GM12878 (cell line): Measurements from ENCODE around the gene MEOX1. TPM values are rescaled to one million over a fixed set of nuclear protein-coding genes. Genes with fewer than 3 reads are reported as not detected.

Experiments used
- ATAC-seq: fragments of 200-7000 bp; cut with Tn5 transposase; 3 replicates; pipeline ENCODE4 v1.9.1; 2020; ENCODE audit warnings: mild to moderate bottlenecking, moderate library complexity
- BruUV-seq: library from RNA; stranded (reverse); fragments of 400-500 nt; replicated peaks from 2 replicates; lab custom pipeline; 2021; lab: Mats Ljungman, UMichigan
- CTCF ChIA-PET: fragments of 300-600 bp; sonication (Branson Sonifier 250); formaldehyde crosslinking; extraction: SDS; loops from one replicate; lab custom pipeline; 2021; ENCODE audit warnings: inconsistent platforms; lab: Yijun Ruan, JAX
- POLR2A ChIA-PET: fragments of 350-600 bp; formaldehyde crosslinking; extraction: SDS; loops from one replicate; lab custom pipeline; 2021; ENCODE audit warnings: inconsistent platforms; lab: Charles Lee
- RAD21 ChIA-PET: fragments of 300-600 bp; sonication (Branson Sonifier 250); formaldehyde crosslinking; loops from one replicate; lab custom pipeline; 2023; ENCODE audit warnings: antibody characterized with exemption; ENCODE audit not compliant: unreplicated experiment; lab: Charles Lee
- SMC1A ChIA-PET: fragments of 300-600 bp; sonication (Branson Sonifier 250); formaldehyde crosslinking; loops from one replicate; lab custom pipeline; 2023; ENCODE audit not compliant: unreplicated experiment, uncharacterized antibody; lab: Charles Lee
- DNase-seq: peaks from one replicate; pipeline ENCODE4 v3.0.0-alpha.2; 2011; ENCODE audit warnings: low read depth, low spot score
- FAIRE-seq: peaks from 3 replicates; lab custom pipeline; 2011; peaks lifted over from hg19 to GRCh38; lab: Jason Lieb, UNC
- H2AFZ ChIP-seq: 2 replicates; pipeline ENCODE4 v1.6.0; 2011; ENCODE audit warnings: low read depth, low read length, control low read depth; ENCODE audit not compliant: control insufficient read depth
- H3K27ac ChIP-seq: 2 replicates; pipeline ENCODE4 v1.5.1; 2011; ENCODE audit warnings: control low read depth; ENCODE audit not compliant: control insufficient read depth, insufficient read depth
- H3K27me3 ChIP-seq, 2 experiments: replicated peaks in 1 of 2; 2 replicates each; pipeline versions ENCODE4 v1.6.0 to v1.6.1; 2011; ENCODE audit warnings: low read length in 1 of 2; ENCODE audit not compliant: control insufficient read depth in 2 of 2, insufficient read depth in 2 of 2
- H3K36me3 ChIP-seq, 2 experiments: 2 replicates each; pipeline ENCODE4 v1.5.1; 2011; ENCODE audit warnings: low read length in 1 of 2; ENCODE audit not compliant: control insufficient read depth in 2 of 2, insufficient read depth in 2 of 2
- H3K4me1 ChIP-seq: 2 replicates; pipeline ENCODE4 v1.6.1; 2011; ENCODE audit warnings: mild to moderate bottlenecking, low read length, moderate library complexity, mixed read lengths; ENCODE audit not compliant: control insufficient read depth, insufficient read depth
- H3K4me2 ChIP-seq: 2 replicates; pipeline ENCODE4 v1.6.0; 2011; ENCODE audit warnings: control low read depth; ENCODE audit not compliant: control insufficient read depth, insufficient read depth
- H3K4me3 ChIP-seq: fragments of 200-600 bp; sonication (generic); 2 replicates; pipeline ENCODE4 v1.5.1; 2016
- H3K79me2 ChIP-seq: 2 replicates; pipeline ENCODE4 v1.6.0; 2011; ENCODE audit warnings: low read length; ENCODE audit not compliant: control insufficient read depth, insufficient read depth
- H3K9ac ChIP-seq: 2 replicates; pipeline ENCODE4 v1.8.0; 2011; ENCODE audit warnings: low read length, control low read depth, mixed read lengths; ENCODE audit not compliant: control insufficient read depth, insufficient read depth
- H3K9me3 ChIP-seq: replicated peaks from 3 replicates; pipeline ENCODE4 v1.5.1; 2011; ENCODE audit warnings: mild to moderate bottlenecking, low read length; ENCODE audit not compliant: control insufficient read depth, insufficient read depth
- H4K20me1 ChIP-seq: 2 replicates; pipeline ENCODE4 v1.6.0; 2011; ENCODE audit not compliant: control insufficient read depth, insufficient read depth
- BCL3 ChIP-seq: IDR thresholded peaks from 2 replicates; pipeline ENCODE4 v1.6.1; 2011; ENCODE audit warnings: borderline replicate concordance, low read depth, mild to moderate bottlenecking, moderate library complexity, low read length; ENCODE audit not compliant: insufficient read depth, poor library complexity, severe bottlenecking
- CHD1 ChIP-seq: IDR thresholded peaks from 2 replicates; pipeline ENCODE4 v1.6.1; 2012; ENCODE audit warnings: low read depth, low read length, improper control_type of control experiment
- ESRRA ChIP-seq: IDR thresholded peaks from 2 replicates; pipeline ENCODE4 v1.6.1; 2012; ENCODE audit warnings: mild to moderate bottlenecking, low read length, improper control_type of control experiment
- FOXK2 ChIP-seq: fragments of 450-650 bp; IDR thresholded peaks from 2 replicates; pipeline ENCODE4 v1.6.1; 2017; ENCODE audit warnings: mild to moderate bottlenecking, moderate library complexity
- GABPA ChIP-seq: IDR thresholded peaks from 2 replicates; pipeline ENCODE4 v1.6.1; 2014; ENCODE audit warnings: antibody characterized with exemption, low read depth, mild to moderate bottlenecking, inconsistent platforms
- IRF5 ChIP-seq: fragments of 450-650 bp; IDR thresholded peaks from 2 replicates; pipeline ENCODE4 v1.6.1; 2017; ENCODE audit warnings: borderline replicate concordance
- KDM1A ChIP-seq: fragments of 200-600 bp; sonication (generic); IDR thresholded peaks from 2 replicates; pipeline ENCODE4 v1.6.1; 2016; ENCODE audit warnings: borderline replicate concordance
- MTA3 ChIP-seq: IDR thresholded peaks from 2 replicates; pipeline ENCODE4 v1.6.1; 2012; ENCODE audit warnings: low read length, inconsistent platforms, borderline replicate concordance
- NFYA ChIP-seq: IDR thresholded peaks from 2 replicates; pipeline ENCODE4 v1.6.1; 2011; ENCODE audit warnings: low read depth, mild to moderate bottlenecking, low read length, improper control_type of control experiment, borderline replicate concordance
- NR2C2 ChIP-seq: IDR thresholded peaks from 2 replicates; pipeline ENCODE4 v1.6.1; 2011; ENCODE audit warnings: borderline replicate concordance, low read depth; ENCODE audit not compliant: control insufficient read depth, insufficient read length
- NR2F1 ChIP-seq: fragments of 450-650 bp; conservative IDR thresholded peaks from 2 replicates; pipeline ENCODE4 v1.6.1; 2017; ENCODE audit warnings: mild to moderate bottlenecking
- POU2F2 ChIP-seq: IDR thresholded peaks from 3 replicates; pipeline ENCODE4 v1.6.1; 2011; ENCODE audit warnings: low read depth, mild to moderate bottlenecking, low read length, borderline replicate concordance
- RUNX3 ChIP-seq: IDR thresholded peaks from 2 replicates; pipeline ENCODE4 v1.6.1; 2012; ENCODE audit warnings: low read length, inconsistent platforms
- SIN3A ChIP-seq: IDR thresholded peaks from 2 replicates; pipeline ENCODE4 v1.6.1; 2012; ENCODE audit warnings: low read depth, low read length, improper control_type of control experiment
- SIX5 ChIP-seq: IDR thresholded peaks from 2 replicates; pipeline ENCODE4 v1.6.1; 2011; ENCODE audit warnings: mild to moderate bottlenecking, low read depth, low read length, moderate library complexity; ENCODE audit not compliant: severe bottlenecking
- STAT3 ChIP-seq: IDR thresholded peaks from 2 replicates; pipeline ENCODE4 v1.6.1; 2011; ENCODE audit warnings: low read depth, low read length, improper control_type of control experiment
- TCF7 ChIP-seq: IDR thresholded peaks from 2 replicates; pipeline ENCODE4 v1.6.1; 2014; ENCODE audit warnings: antibody characterized with exemption, borderline replicate concordance
- ZNF24 ChIP-seq: fragments of 450-650 bp; IDR thresholded peaks from 2 replicates; pipeline ENCODE4 v1.6.1; 2017; ENCODE audit warnings: antibody characterized with exemption, mild to moderate bottlenecking
- ZNF274 ChIP-seq: IDR thresholded peaks from one replicate; pipeline ENCODE4 v1.8.0; 2011; ENCODE audit not compliant: insufficient read length, insufficient read depth
- WGBS: methylation state at CpG from one replicate; pipeline ENCODE4 v1.1.6; 2016; ENCODE audit warnings: low lambda C conversion rate; ENCODE audit not compliant: insufficient replicate concordance, insufficient coverage; ENCODE audit errors: missing lambda C conversion rate; 5-methylcytosine and 5-hydroxymethylcytosine counted together
- in situ Hi-C: fragments of 300-500 bp; cut with MboI; formaldehyde crosslinking; loops from 9 replicates; pipeline ENCODE4 v1.14.3; 2018; ENCODE audit warnings: mixed read lengths
- intact Hi-C: fragments of 100-400 bp; cut with micrococcal nuclease; formaldehyde crosslinking; loops from one replicate; pipeline ENCODE4 v1.14.2; 2022; ENCODE audit not compliant: unreplicated experiment
- polyA plus RNA-seq, 11 experiments: library from polyadenylated mRNA; depleted of rRNA in 4 of 11; unstranded in 6 of 11; stranded (reverse) in 5 of 11; fragments of >200 nt; fragmentation: Nextera tagmentation in 4 of 11; fragmentation: Illumina TruSeq in 1 of 11; extraction: Ambion mirVana in 4 of 11; extraction: Trizol in 1 of 11; gene quantifications; 1 replicate in 1 of 11; 2 replicates in 10 of 11; pipeline versions ENCODE4 v1.2.1 to v1.2.3, GENCODE V29; 2011 to 2016; ENCODE audit warnings: inconsistent platforms in 2 of 11, missing spikeins in 2 of 11, low read depth in 1 of 11
- total RNA-seq, 4 experiments: library from RNA; depleted of rRNA in 3 of 4; stranded (reverse); fragments of >200 nt in 3 of 4; fragmentation: Illumina TruSeq in 1 of 4; extraction: Trizol in 1 of 4; gene quantifications; 2 replicates each; pipeline versions ENCODE4 v1.2.1 to v1.2.3, GENCODE V29; 2013 to 2021

MEOX1 gene
- total and polyA plus RNA-seq, 10 of the 15 experiments (the other 5 are each of a cell fraction or from before 2014, with no cell fraction given), result 0.19 to 9.4 (median 0.46) TPM

- TF ChIP-seq NR2F1 (no peak), NR2C2 (no peak), SIX5 (no peak), KDM1A (no peak), STAT3 (no peak), MTA3 (no peak), ZNF24 (no peak), GABPA (no peak), ZNF274 (no peak), CHD1 (no peak), BCL3 (no peak), POU2F2 (no peak), TCF7 (no peak), RUNX3 (no peak), FOXK2 (no peak), IRF5 (no peak), NFYA (no peak), SIN3A (no peak), ESRRA (no peak)
- Histone ChIP-seq H3K79me2 (no peaks in the 10 kb centered on the region), H3K27me3 (peaks cover 0 to 5% of the 10 kb centered on the region in 2 experiments; a peak in 1 of 4 replicates), H3K9me3 (no peaks in the 10 kb centered on the region), H3K36me3 (no peaks in the 10 kb centered on the region), H3K4me2 (no peak overlapping the region), H3K4me1 (peaks cover 7% of the 10 kb centered on the region; the same call in 1 of the 2 replicates), H3K27ac (no peak overlapping the region), H3K4me3 (no peak overlapping the region), H4K20me1 (no peaks in the 10 kb centered on the region; the same call in 1 of the 2 replicates), H2AFZ (no peak overlapping the region), H3K9ac (no peak overlapping the region)
- CTCF ChIA-PET, result interaction anchor here (0.8 kb wide), 1 partner anchor 79 kb away, joined by 3 read pairs; no protein-coding TSS in a partner anchor
- intact Hi-C loops, result no loop called here
- no TSS peak for BruUV-seq
- no peak for FAIRE-seq
- 28% methylated on average over 10 of the region's 10 CpGs for WGBS
- POLR2A ChIA-PET, result no interaction called here
- SMC1A ChIA-PET, result interaction anchor here (1.0 to 1.8 kb wide), 4 partner anchors 9 to 162 kb away, joined by 3 to 8 read pairs (median 3); no protein-coding TSS in a partner anchor
- in situ Hi-C loops, result no loop called here
- ATAC-seq, result no peak
- DNase-seq, result no peak
- RAD21 ChIA-PET, result interaction anchor here (1.4 to 1.7 kb wide), 3 partner anchors 14 to 196 kb away, joined by 5 to 8 read pairs (median 6); partner anchors contain the start of genes DHX8 and SOST
Measured at GRCh38 chr17:43680461-43680860, 18.7 kb upstream of the MEOX1 start.
